HG03095 (cell line): ENCODE data around the gene CARNS1.
"Not testable (repeated sequence)": the region's sequence is repeated elsewhere in the genome, so short reads cannot be mapped to it uniquely, and the experiment has no call there.

Experiments
- ATAC-seq: cut with Tn5 transposase; IDR thresholded peaks from one replicate; pipeline ENCODE4 v1.9.1; 2021; ENCODE audit warnings: moderate library complexity; ENCODE audit not compliant: unreplicated experiment

The CARNS1 gene

DNA sequence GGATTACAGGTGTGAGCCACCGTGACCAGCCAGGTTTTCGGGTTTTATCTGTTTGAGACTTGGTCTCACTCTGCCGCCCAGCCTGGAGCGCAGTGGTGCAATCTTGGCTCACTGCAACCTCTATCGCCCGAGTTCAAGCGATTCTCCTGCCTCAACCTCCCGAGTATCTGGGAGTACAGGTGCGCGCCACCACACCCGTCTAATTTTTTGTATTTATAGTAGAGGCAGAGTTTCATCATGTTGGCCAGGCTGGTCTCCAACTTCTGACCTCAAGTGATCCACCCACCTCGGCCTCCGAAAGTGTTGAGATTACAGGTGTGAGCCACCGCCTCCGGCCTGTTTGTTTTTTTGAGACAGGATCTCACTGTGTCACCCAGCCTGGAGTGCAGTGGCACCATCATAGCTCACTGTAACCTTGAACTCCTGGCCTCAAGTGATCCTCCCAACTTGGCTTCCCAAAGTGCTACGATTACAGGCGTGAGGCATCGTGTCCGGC is 11.9 kb downstream of the CARNS1 start:
- ATAC-seq, result not testable (repeated sequence)

GRCh38 chr11:67428052-67429001 is 12.8 kb downstream of the CARNS1 start, which contains the start of gene RPS6KB2:
TSS of gene RPS6KB2 (plus strand) at chr11:67428494. CDS start at chr11:67428546, 52 bp downstream.
- peak; percentile 47 for ATAC-seq

DNA sequence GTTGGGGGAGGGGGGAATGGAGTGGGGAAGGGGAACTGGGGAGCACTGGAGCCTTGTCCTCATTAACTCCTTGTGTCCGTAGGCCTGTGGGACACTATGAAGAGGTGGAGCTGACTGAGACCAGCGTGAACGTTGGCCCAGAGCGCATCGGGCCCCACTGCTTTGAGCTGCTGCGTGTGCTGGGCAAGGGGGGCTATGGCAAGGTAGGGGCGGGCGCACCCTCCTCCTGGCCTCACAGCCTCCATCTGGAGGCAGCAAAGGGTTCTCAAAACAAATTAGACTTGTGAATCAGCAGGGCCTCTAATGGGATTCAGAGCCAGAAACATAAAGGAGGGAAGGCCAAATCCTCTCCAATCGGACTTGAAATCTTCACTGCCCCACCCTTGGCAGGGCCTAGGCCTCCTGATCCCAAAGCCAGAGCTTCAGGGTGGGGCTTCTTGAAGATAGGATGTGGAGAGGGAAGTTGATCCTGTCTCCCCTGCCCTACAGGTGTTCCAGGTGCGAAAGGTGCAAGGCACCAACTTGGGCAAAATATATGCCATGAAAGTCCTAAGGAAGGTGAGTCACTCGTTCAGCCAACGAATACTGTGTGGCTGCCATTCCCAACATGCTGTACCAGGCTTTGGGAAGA is 13.7 kb downstream of the CARNS1 start:
- no peak for ATAC-seq

DNA sequence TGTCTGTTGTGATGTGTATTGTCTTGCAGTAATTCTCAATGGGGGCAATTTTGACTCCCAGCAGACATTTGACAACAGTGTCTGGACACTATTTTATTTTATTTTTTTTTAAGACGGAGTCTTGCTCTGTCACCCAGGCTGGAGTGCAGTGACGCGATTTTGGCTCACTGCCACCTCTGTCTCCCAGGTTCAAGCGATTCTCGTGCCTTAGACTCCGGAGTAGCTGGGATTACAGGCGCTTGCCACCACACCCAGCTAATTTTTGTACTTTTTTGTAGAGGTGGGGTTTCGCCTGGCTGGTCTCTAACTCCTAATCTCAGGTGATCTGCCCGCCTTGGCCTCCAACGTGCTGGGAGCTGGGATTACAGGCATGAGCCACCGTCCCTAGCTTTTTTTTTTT is 14.2 kb downstream of the CARNS1 start:
- no peak for ATAC-seq

GRCh38 chr11:67431346-67432249 is 16.1 kb downstream of the CARNS1 start:
- ATAC-seq, result no peak

DNA sequence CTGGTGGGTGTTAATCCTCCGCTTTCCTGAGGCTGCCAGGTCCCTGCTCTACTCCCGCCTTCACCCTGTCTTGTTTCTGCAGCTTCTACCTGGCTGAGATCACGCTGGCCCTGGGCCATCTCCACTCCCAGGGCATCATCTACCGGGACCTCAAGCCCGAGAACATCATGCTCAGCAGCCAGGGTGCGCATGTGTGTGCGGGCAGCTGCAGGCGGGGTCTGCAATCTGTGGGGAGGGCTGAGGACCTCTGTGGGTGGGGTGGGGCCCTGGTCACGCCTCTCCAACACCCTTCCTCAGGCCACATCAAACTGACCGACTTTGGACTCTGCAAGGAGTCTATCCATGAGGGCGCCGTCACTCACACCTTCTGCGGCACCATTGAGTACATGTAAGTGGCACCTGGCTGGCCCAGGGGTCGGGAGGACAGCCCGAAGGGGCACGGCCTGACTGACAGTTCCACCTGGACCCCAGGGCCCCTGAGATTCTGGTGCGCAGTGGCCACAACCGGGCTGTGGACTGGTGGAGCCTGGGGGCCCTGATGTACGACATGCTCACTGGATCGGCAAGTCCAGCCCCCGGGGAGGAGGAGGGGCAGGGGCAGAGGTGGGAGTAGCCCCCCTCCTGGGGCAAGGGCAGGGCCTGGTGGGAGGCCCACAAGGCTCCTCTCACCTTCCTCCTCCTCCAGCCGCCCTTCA is 17.3 kb downstream of the CARNS1 start:
- ATAC-seq, result no peak

GRCh38 chr11:67433536-67434394 is 18.3 kb downstream of the CARNS1 start:
- ATAC-seq, result no peak

GRCh38 chr11:67434395-67434881 is 19.0 kb downstream of the CARNS1 start:
- ATAC-seq, result no peak

- ATAC-seq, result no peak
These were observed 19.7 kb downstream of the CARNS1 start for GRCh38 chr11:67435031-67435726.

DNA sequence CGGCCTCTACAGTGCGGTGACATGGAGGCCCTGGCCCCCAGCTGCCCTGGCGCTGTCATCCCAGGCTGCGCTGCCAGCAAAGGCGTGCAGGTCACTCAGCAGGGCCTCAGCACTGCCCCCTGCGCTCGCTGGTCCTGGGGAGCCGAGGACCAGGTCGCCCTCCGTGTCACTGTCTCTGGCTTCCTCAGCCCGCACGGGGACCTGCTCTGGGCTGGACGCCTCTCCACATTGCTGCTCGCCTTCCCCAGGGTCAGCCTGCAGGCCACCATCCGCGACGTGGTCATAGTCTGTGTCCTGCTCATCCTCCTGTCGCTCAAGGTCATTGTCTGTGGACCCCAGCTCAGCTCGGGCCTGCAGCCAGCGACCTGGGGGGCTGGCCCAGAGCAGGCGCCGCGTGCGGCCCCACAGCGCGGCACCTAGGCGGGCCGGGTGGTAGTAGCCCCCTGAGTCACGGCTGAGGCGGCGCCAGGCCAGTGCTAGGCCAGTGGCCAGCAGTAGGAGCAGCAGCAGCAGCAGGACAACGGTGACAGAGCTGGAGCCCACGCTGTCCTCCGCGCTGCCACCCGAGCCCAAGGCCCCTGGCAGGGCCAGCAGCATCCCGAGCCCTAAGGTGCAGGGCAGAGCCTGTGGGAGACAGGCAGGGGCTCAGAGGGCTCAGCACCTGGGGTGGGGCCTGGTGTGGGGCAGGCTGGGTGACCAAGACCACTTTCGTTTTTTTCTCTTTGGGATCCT is 20.4 kb downstream of the CARNS1 start:
- no peak for ATAC-seq

GRCh38 chr11:67436459-67437081 is 21.1 kb downstream of the CARNS1 start:
- no peak for ATAC-seq

GRCh38 chr11:67437082-67437808 is 21.8 kb downstream of the CARNS1 start, which contains the start of gene PTPRCAP:
TSS of gene PTPRCAP (minus strand) at chr11:67437682. CDS start at chr11:67437619, 63 bp downstream.
- no peak for ATAC-seq

- ATAC-seq, result no peak
These were observed 22.3 kb downstream of the CARNS1 start for GRCh38 chr11:67437809-67438157.

DNA sequence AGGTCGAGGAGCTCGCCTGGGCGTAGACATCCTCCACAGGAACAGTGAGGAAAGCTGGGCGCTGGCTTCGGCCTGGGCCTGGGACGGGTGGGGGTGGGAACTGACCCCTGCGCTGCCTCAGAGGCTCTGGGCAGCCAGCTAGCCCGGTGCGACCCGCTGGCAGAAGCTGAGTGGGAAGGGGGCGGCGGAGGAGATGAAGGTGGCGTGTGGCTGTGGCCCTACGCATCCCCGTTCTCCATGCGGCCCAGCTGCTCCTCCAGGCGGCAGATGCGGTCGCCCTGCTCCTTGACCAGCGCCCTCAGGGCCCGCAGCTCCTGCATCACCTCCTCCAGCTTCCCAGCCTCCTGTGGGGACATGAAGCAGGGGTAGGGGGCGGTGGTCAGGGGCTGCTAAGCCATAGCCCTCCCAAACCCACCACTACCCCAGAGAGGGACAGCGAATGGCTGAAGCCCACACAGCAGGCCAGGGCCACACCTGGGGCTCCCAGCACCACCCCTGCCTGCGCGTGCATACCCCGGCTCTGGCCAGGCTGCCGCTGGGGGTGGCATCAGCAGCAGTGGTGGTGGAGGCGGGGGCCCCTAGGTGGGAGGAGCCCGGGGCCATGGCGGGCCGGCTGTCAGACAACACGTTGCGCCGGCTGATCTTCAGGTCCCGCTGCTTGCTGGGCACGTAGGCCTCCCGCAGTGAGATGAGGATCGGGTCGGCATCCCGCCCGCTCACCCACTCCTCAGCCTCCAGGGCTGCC is 22.9 kb downstream of the CARNS1 start:
- ATAC-seq, result no peak

GRCh38 chr11:67439321-67440228 is 24.1 kb downstream of the CARNS1 start:
- no peak for ATAC-seq
